ENCODE data around the gene STN1. TPM values are rescaled to one million over a fixed set of nuclear protein-coding genes. Genes with fewer than 3 reads are reported as not detected.

STN1 gene
- total RNA-seq, 1 donor from 2014 or later: 30.1 TPM

DNA sequence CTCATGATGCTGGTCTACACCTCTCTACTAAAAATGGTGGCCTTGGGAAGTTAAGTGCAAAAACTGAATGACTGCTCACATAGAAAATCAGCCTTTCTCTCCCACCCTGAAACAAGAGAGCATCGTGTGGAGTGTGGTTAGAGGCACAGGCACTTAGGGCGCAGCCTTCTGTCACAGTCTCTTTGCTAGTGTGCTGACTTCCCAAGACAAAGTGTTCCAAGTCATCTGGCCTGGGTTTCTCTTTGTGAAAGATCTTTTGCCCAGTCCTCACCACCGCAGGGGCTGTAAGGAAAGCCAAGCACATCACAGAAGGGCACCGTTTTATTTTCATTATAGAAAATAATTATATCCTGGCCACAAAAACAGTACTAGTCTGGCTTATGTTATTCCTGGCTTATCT is 12.5 kb downstream of the STN1 start:
- intact Hi-C loops (cut with DNase I): no loop called here
- DNase-seq (ENCODE audit: missing footprints): no peak
- ATAC-seq: no peak

DNA sequence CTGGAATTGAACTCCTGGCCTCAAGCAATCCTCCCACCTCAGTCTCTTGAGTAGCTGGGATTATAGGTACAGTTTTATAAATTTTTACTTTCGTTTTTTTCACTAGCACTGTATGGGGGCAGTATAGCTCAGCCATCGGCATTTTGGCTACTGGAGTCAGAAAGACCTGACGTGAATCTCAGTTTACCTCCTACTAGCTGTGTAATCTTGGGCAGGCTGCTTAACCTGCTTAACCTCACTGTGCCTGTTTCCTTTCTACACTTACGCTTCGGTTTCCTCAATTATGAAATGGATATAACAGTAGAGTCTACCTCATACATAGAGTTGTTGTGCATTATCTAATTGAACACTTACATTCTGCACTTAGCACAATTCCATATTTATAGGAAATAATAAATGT is 16.7 kb downstream of the STN1 start:
- no peak for ATAC-seq
- intact Hi-C loops (cut with DNase I): no loop called here
- DNase-seq (ENCODE audit: missing footprints): no peak

DNA sequence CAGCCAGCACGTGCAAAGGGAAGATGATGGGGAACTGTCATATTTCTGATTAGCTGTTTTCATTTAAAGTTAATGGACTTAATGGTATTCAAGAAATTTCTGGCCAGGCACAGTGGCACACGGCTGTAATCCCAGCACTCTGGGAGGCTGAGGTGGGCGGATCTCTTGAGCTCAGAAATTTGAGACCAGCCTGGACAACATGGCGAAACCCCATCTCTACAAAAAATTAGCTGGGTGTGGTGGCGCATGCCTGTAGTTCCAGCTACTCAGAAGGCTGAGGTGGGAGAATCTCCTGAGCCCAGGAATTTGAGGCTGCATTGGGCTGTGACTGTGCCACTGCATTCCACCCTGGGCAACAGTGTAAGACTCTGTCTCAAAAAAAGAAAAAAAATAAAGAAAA is 18.7 kb downstream of the STN1 start:
- intact Hi-C loops (cut with DNase I): no loop called here
- ATAC-seq (no peak), DNase-seq (ENCODE audit: missing footprints) (no peak)

DNA sequence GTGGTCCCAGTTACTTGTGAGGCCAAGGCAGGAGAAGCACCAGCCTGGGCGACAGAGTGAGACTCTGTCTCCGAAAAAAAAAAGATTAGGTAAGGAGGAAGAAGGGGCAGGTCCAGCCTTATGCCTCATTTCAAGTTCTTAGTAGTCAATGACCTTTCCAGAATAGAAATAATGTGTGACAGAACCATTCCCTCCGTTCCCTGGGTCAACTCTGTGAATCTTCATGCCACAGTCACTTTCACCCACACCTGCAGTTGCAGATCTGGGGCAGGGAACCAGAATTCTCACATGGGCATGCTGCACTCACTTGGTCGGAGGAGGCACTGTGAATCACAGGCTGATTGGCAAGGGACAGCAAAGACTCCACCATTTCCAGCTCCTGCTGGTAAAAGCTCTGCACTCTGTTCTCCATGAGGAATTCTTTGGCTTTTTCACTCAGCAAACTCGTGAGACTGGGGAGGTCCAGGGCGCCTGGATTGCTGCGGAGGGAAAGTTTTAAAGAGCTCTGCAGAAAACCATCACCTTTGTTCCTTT is 20.7 kb downstream of the STN1 start:
- intact Hi-C loops (cut with DNase I): no loop called here
- ATAC-seq: peak; percentile 17
- no peak for DNase-seq (ENCODE audit: missing footprints)

GRCh38 chr10:103896225-103896624 is 21.8 kb downstream of the STN1 start:
- DNase-seq (ENCODE audit: missing footprints) (no peak), ATAC-seq (no peak)
- intact Hi-C loops (cut with DNase I): no loop called here

- DNase-seq (ENCODE audit: missing footprints): no peak
- intact Hi-C loops (cut with DNase I): loop anchor here (2.0 kb wide), 1 partner anchor 21 kb away; no protein-coding TSS in a partner anchor
- peak; percentile 24 for ATAC-seq
These were observed 22.4 kb downstream of the STN1 start for GRCh38 chr10:103895411-103896186.

- DNase-seq (ENCODE audit: missing footprints) (no peak), ATAC-seq (peak; percentile 72)
- intact Hi-C loops (cut with DNase I): loop anchor here (2.0 to 5.0 kb wide), 2 partner anchors 22 to 88 kb away; no protein-coding TSS in a partner anchor
These were observed 23.5 kb downstream of the STN1 start for GRCh38 chr10:103894441-103894864.

DNA sequence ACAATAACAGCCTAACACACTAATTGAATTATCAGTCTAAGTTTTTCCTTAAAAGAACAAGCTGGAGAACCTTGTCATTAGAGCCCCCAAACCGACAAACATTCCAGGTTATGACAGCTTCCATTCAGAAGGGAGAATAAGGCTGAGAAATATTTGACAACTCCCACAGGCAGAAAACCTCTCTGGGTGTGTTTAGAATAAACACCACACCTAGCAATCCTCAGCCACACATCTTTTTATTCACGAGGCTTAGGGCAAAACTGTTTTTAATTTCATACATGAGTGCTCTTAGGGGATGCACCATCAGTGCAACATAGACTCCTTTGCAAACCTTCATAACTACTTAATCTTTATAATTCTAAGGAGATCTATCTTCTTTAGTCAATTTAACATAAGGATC is 24.2 kb downstream of the STN1 start:
- ATAC-seq: no peak
- DNase-seq (ENCODE audit: missing footprints): no peak
- intact Hi-C loops (cut with DNase I): loop anchor here (2.0 to 5.0 kb wide), 2 partner anchors 23 to 88 kb away; no protein-coding TSS in a partner anchor

DNA sequence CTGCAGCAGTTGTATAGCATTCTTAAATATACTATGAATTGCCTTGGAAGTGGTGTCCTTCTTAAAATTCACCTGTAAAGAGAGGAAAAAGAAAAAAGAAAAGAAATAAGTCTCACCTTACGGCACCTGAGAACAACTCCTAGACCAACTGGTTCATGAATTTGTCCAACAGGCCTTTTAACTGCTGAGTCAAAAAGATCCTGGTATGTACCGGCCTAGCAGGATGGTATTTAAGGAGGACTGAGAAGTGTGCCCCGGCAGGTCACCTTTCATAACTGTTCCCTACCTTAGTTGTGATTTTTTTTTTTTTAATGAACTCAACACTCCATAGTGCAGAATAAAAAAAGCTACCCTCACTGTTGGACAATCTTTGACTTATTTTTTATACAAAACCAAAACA is 25.8 kb downstream of the STN1 start:
- no peak for ATAC-seq
- intact Hi-C loops (cut with DNase I): loop anchor here (5.0 kb wide), 1 partner anchor 90 kb away; no protein-coding TSS in a partner anchor

DNA sequence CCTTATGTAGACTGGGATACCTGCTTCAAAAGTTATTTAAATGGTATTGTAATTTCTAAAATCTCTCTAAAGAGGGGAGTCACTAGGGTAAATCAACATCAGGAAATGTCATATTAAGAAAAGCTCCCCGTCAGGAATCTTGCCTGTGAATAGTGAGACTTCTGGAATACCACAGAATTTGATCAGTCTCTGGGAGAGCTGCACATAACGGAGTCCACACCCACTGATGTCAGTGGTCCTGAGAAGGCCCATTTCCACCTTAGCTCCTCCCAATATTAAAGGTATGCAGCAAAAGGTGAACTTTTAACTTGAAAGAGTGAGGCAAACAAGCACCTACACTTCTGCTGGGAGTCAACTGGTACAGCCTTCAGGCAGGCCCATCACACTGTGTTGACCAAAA is 27.3 kb downstream of the STN1 start:
- no peak for ATAC-seq
- DNase-seq (ENCODE audit: missing footprints): no peak
- intact Hi-C loops (cut with DNase I): loop anchor here (5.0 kb wide), 1 partner anchor 92 kb away; no protein-coding TSS in a partner anchor

More for the DNA sequence above, 25.8 kb downstream of the STN1 start:
- DNase-seq (ENCODE audit: missing footprints): no peak

GRCh38 chr10:103890194-103890658 is 27.8 kb downstream of the STN1 start:
- DNase-seq (ENCODE audit: missing footprints) (no peak), ATAC-seq (no peak)
- intact Hi-C loops (cut with DNase I): loop anchor here (5.0 kb wide), 1 partner anchor 92 kb away; no protein-coding TSS in a partner anchor

DNA sequence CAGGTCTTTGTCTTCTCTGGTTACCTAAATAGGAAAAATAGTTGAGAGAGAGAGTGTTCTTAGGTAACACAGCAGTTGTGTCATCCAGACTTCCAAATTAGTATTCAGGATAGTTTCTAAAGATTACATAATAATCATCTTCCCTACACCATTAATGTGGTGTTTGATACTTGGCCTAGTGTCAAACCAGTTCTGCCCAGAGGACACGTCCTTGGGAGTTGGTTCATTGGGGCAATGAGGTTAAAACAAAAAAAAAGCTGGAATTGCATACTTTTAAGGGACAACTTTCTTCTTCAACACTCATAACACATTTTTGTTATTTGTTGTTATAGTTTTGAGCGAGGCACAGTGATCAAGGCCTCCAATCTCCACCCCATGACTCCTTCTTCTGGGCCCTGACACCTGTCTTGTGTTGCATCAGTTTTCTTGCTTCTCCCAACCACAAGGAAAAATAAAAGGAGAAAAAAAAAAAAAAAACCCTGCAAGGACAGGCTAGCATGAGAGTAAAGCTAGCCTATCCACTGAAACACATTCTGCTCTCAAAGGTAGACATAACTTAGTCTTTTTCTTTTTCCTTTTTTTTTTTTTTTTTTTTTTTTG is 28.8 kb downstream of the STN1 start:
- DNase-seq (ENCODE audit: missing footprints) (no peak), ATAC-seq (no peak)
- intact Hi-C loops (cut with DNase I): loop anchor here (2.0 to 5.0 kb wide), 5 partner anchors 78 to 320 kb away; partner anchors contain the start of gene SLK

- intact Hi-C loops (cut with DNase I): loop anchor here (2.0 to 5.0 kb wide), 5 partner anchors 79 to 321 kb away; partner anchors contain the start of gene SLK
- DNase-seq (ENCODE audit: missing footprints) (no peak), ATAC-seq (peak; percentile 52)
These were observed 29.7 kb downstream of the STN1 start for GRCh38 chr10:103888113-103888841.

DNA sequence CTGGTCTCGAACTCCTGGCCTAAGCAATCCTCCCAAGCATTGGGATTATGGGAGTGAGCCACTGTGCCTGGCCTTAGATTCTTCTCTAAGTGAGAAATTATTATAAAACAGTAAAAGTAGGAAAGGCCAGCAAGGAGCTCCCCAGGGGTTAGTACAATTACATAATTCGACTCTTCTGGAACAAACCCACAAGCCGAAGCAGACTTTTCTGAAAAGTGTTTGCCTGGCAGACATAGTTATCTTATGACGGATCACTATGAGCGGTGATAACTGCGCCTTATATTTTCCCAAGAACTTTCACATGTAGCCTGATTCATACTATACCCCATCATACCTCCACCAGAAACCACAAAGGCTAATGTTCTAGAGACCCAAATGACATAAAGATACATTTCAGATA is 32.4 kb downstream of the STN1 start:
- ATAC-seq: peak; percentile 57
- DNase-seq (ENCODE audit: missing footprints): no peak
- intact Hi-C loops (cut with DNase I): loop anchor here (1.0 to 5.0 kb wide), 3 partner anchors 142 to 197 kb away; no protein-coding TSS in a partner anchor

DNA sequence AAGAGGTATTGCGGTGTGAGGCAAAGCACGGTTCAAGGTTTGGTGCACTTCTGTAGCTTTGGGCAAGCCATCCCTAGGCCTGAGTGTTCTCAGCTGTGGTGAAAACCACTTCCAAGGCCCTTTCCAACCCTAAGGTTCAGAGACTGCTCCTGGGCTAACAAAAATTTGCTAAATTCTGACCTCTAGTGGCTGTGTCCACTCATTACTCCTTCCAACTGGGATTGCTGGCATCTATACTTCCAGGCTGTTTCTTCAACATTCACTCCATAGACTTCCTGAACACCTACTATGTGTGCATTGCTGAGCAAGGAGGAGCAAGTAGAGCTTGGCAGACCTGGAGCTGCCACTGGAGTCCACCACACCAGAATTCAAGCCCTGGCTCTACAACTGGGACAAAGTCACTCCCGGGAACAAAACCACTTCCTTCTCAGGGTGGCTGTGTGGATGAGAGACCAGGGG is 33.3 kb downstream of the STN1 start:
- intact Hi-C loops (cut with DNase I): loop anchor here (5.0 kb wide), 2 partner anchors 143 to 198 kb away; no protein-coding TSS in a partner anchor
- DNase-seq (ENCODE audit: missing footprints): no peak
- ATAC-seq: peak; percentile 58

DNA sequence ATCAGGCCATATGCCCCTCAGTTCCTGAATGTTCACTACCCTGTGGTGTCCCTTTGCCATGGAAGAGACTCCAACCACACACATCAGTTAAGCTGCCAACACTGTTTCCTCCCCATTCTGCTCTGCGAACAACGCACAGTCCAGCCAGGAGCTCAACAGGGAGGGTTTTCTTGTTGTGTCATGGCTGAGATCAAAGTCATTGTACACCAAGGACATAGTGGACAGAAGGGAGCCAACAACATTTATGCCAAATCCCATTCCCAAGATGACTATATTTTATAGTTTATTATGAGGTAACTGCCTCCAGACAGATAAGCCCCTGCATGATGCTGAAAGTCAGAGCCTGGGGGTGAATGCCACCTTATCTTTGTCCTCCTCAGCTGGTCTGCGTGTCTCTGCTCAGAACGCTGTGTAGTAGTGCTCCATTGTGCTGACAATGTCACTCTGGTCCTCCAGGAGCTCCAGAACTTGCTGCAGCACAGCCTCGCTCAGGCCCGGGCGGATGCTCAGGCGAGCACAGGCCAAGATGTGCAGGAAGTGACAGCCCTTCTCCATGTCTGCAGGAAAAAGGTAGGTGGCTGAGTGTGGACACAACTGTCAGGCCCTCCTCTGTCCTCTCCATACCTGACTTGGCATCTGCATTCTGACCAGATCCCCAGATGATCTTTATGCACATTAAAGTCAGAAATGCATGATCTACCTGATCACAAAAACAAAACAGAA is 35.5 kb downstream of the STN1 start:
- intact Hi-C loops (cut with DNase I): no loop called here
- no peak for DNase-seq (ENCODE audit: missing footprints)
- ATAC-seq: peak; percentile 19

- intact Hi-C loops (cut with DNase I): no loop called here
- ATAC-seq (peak; percentile 72), DNase-seq (ENCODE audit: missing footprints) (no peak)
These were observed 36.3 kb downstream of the STN1 start for GRCh38 chr10:103881416-103882284.

Data from Right ventricle myocardium inferior (tissue), 1 donor.